IMR-90 (cell line): ENCODE measurements around the gene SPAG5. TPM values are rescaled to one million over a fixed set of nuclear protein-coding genes. Genes with fewer than 3 reads are reported as not detected.
A peak's percentile ranks its signal among the peaks of the same experiment; 100 is the strongest.

Experiments
- ATAC-seq: fragments of 200-7000 bp; cut with Tn5 transposase; 2 replicates; pipeline ENCODE4 v1.9.1; 2020; ENCODE audit warnings: low read depth, mild to moderate bottlenecking, moderate library complexity
- BruUV-seq: library from RNA; stranded (reverse); fragments of 400-500 nt; replicated peaks from 2 replicates; lab custom pipeline; 2021; lab: Mats Ljungman, UMichigan
- CTCF ChIA-PET: fragments of 300-600 bp; formaldehyde crosslinking; extraction: SDS; loops from one replicate; lab custom pipeline; 2021; ENCODE audit warnings: antibody characterized with exemption; lab: Yijun Ruan, JAX
- POLR2A ChIA-PET: fragments of 300-600 bp; sonication (Branson Sonifier 250); formaldehyde crosslinking; loops from one replicate; lab custom pipeline; 2022; ENCODE audit warnings: antibody characterized with exemption; ENCODE audit not compliant: unreplicated experiment; lab: Charles Lee
- DNase-seq: peaks from one replicate; pipeline ENCODE4 v3.0.0; 2013
- H2AFZ ChIP-seq: replicated peaks from 2 replicates; pipeline ENCODE3; 2013; ENCODE audit warnings: low read length, mild to moderate bottlenecking; ENCODE audit not compliant: poor library complexity
- H2AK5ac ChIP-seq: 2 replicates; pipeline ENCODE4 v1.6.1; 2013; ENCODE audit warnings: low read depth, low read length, inconsistent platforms
- H2AK9ac ChIP-seq: replicated peaks from 2 replicates; pipeline ENCODE3; 2013; ENCODE audit warnings: mild to moderate bottlenecking, low read depth, low read length, moderate library complexity; ENCODE audit not compliant: poor library complexity
- H2BK120ac ChIP-seq: 2 replicates; pipeline ENCODE4 v1.6.1; 2013; ENCODE audit warnings: low read depth, low read length, inconsistent platforms
- H2BK15ac ChIP-seq: 3 replicates; pipeline ENCODE4 v1.6.1; 2013; ENCODE audit warnings: low read depth, low read length, inconsistent platforms
- H2BK20ac ChIP-seq: 2 replicates; pipeline ENCODE4 v1.6.1; 2013; ENCODE audit warnings: low read depth, mild to moderate bottlenecking, inconsistent platforms, low read length, moderate library complexity
- H2BK5ac ChIP-seq: 2 replicates; pipeline ENCODE4 v1.6.1; 2013; ENCODE audit warnings: mild to moderate bottlenecking, low read depth, low read length, inconsistent platforms; ENCODE audit not compliant: poor library complexity, severe bottlenecking
- H3K14ac ChIP-seq: replicated peaks from 2 replicates; pipeline ENCODE4 v1.6.1; 2013; ENCODE audit warnings: low read depth, low read length, inconsistent platforms
- H3K18ac ChIP-seq: 2 replicates; pipeline ENCODE4 v1.6.1; 2013; ENCODE audit warnings: low read depth, low read length, control low read depth
- H3K23ac ChIP-seq: 2 replicates; pipeline ENCODE4 v1.6.1; 2013; ENCODE audit warnings: low read depth, low read length, inconsistent platforms
- H3K27ac ChIP-seq: 2 replicates; pipeline ENCODE4 v1.5.1; 2013; ENCODE audit warnings: mild to moderate bottlenecking, control low read depth, low read length; ENCODE audit not compliant: insufficient read depth
- H3K27me3 ChIP-seq: 2 replicates; pipeline ENCODE4 v1.6.1; 2013; ENCODE audit warnings: low read length; ENCODE audit not compliant: control insufficient read depth, insufficient read depth
- H3K36me3 ChIP-seq: 2 replicates; pipeline ENCODE4 v1.6.1; 2013; ENCODE audit warnings: low read length, mixed read lengths; ENCODE audit not compliant: control insufficient read depth, insufficient read depth
- H3K4ac ChIP-seq: 2 replicates; pipeline ENCODE4 v1.6.1; 2013; ENCODE audit warnings: low read depth, low read length, inconsistent platforms
- H3K4me1 ChIP-seq: 2 replicates; pipeline ENCODE4 v1.6.1; 2013; ENCODE audit warnings: low read length, mixed read lengths; ENCODE audit not compliant: control insufficient read depth, insufficient read depth
- H3K4me2 ChIP-seq: 2 replicates; pipeline ENCODE4 v1.6.1; 2013; ENCODE audit warnings: low read depth, mild to moderate bottlenecking, control low read depth, low read length, moderate library complexity
- H3K4me3 ChIP-seq: 2 replicates; pipeline ENCODE4 v1.5.1; 2013; ENCODE audit warnings: low read depth, mild to moderate bottlenecking, control low read depth, low read length, moderate library complexity; ENCODE audit not compliant: insufficient read depth
- H3K56ac ChIP-seq: 2 replicates; pipeline ENCODE4 v1.6.1; 2013; ENCODE audit warnings: low read length, inconsistent platforms; ENCODE audit not compliant: insufficient read depth; ENCODE audit errors: extremely low read depth
- H3K79me1 ChIP-seq, 2 experiments: 2 replicates each; pipeline ENCODE4 v1.6.1; 2013; ENCODE audit warnings: low read length in 2 of 2, inconsistent platforms in 1 of 2, low read depth in 1 of 2
- H3K9ac ChIP-seq: 2 replicates; pipeline ENCODE4 v1.6.1; 2013; ENCODE audit warnings: low read depth, low read length, control low read depth
- H3K9me1 ChIP-seq: 2 replicates; pipeline ENCODE4 v1.6.1; 2013; ENCODE audit warnings: low read length, inconsistent platforms; ENCODE audit not compliant: insufficient read depth
- H3K9me3 ChIP-seq: 2 replicates; pipeline ENCODE4 v1.6.1; 2013; ENCODE audit warnings: low read length; ENCODE audit not compliant: control insufficient read depth, insufficient read depth
- H4K20me1 ChIP-seq: 2 replicates; pipeline ENCODE4 v1.6.1; 2013; ENCODE audit warnings: low read length, inconsistent platforms; ENCODE audit not compliant: insufficient read depth
- H4K5ac ChIP-seq: 2 replicates; pipeline ENCODE4 v1.6.1; 2013; ENCODE audit warnings: mild to moderate bottlenecking, low read depth, low read length, control low read depth
- H4K8ac ChIP-seq, 2 experiments: 2 replicates each; pipeline ENCODE4 v1.6.1; 2013; ENCODE audit warnings: low read depth in 2 of 2, low read length in 2 of 2, control low read depth in 1 of 2, inconsistent platforms in 1 of 2
- H4K91ac ChIP-seq: 2 replicates; pipeline ENCODE4 v1.6.1; 2013; ENCODE audit warnings: low read depth, low read length, inconsistent platforms; ENCODE audit not compliant: insufficient read depth
- CTCF ChIP-seq: conservative IDR thresholded peaks from 2 replicates; pipeline ENCODE4 v1.5.1; 2012; ENCODE audit warnings: mild to moderate bottlenecking, low read depth, low read length, improper control_type of control experiment
- FOS ChIP-seq: fragments of 150-350 bp; IDR thresholded peaks from 2 replicates; pipeline ENCODE4 v1.6.1; 2016; ENCODE audit warnings: low read depth, low read length
- NFE2L2 ChIP-seq: fragments of 150-350 bp; IDR thresholded peaks from 2 replicates; pipeline ENCODE4 v1.6.1; 2016; ENCODE audit warnings: low read depth, mild to moderate bottlenecking, low read length
- RAD21 ChIP-seq: IDR thresholded peaks from 2 replicates; pipeline ENCODE4 v1.6.1; 2012; ENCODE audit warnings: low read length, improper control_type of control experiment
- RCOR1 ChIP-seq: IDR thresholded peaks from 2 replicates; pipeline ENCODE4 v1.6.1; 2012; ENCODE audit warnings: mild to moderate bottlenecking, low read length, improper control_type of control experiment; ENCODE audit not compliant: insufficient replicate concordance
- SMC3 ChIP-seq: fragments of 150-350 bp; IDR thresholded peaks from 2 replicates; pipeline ENCODE4 v1.6.1; 2016; ENCODE audit warnings: low read depth, mild to moderate bottlenecking, antibody characterized with exemption, low read length, moderate library complexity
- WGBS, 2 experiments: methylation state at CpG; one replicate each; pipeline versions ENCODE4 v1.1.5 to v1.1.7; 2013; ENCODE audit warnings: missing lambda C conversion rate in 2 of 2; ENCODE audit not compliant: insufficient read length in 1 of 2; ENCODE audit errors: extremely low coverage in 2 of 2; 5-methylcytosine and 5-hydroxymethylcytosine counted together
- dilution Hi-C: fragments of 300-500 bp; cut with HindIII; formaldehyde crosslinking; loops from one replicate; pipeline ENCODE4 v1.14.3; 2018; ENCODE audit warnings: low sequenced_read_pairs; ENCODE audit not compliant: unreplicated experiment
- in situ Hi-C: fragments of 300-500 bp; cut with MboI; formaldehyde crosslinking; loops from 3 replicates; pipeline ENCODE4 v1.14.3; 2019; ENCODE audit warnings: low sequenced_read_pairs, inconsistent platforms, mixed read lengths
- intact Hi-C: fragments of 100-400 bp; cut with micrococcal nuclease; formaldehyde crosslinking; loops from 2 replicates; pipeline ENCODE4 v1.10.0; 2022
- polyA plus RNA-seq, 3 experiments: library from polyadenylated mRNA; depleted of rRNA; stranded (reverse); fragments of >200 nt; gene quantifications; 2 replicates each; pipeline ENCODE4 v1.2.3, GENCODE V29; 2012; ENCODE audit warnings: low replicate concordance in 1 of 3
- total RNA-seq: library from RNA; depleted of rRNA; stranded (reverse); fragments of >200 nt; gene quantifications from 2 replicates; pipeline ENCODE4 v1.2.3, GENCODE V29; 2012

Gene SPAG5
- total and polyA plus RNA-seq, 2 of the 4 experiments (the other 2 are of a cell fraction): 40.3 to 60.8 TPM

GRCh38 chr17:28548417-28549130 lies 50.3 kb downstream of the SPAG5 start (continued):
- TF ChIP-seq RCOR1: no peak

- in situ Hi-C loops: no loop called here
Observed at GRCh38 chr17:28547623-28548416, 51.0 kb downstream of the SPAG5 start.

More at GRCh38 chr17:28547623-28548416, 51.0 kb downstream of the SPAG5 start:
- H3K4me3 ChIP-seq: no peak overlapping the region
- no peak overlapping the region for H2BK15ac ChIP-seq
- no peaks in the 10 kb centered on the region for H3K27me3 ChIP-seq
- peak overlapping the region; percentile 51 for H2AFZ ChIP-seq
- H3K4me2 ChIP-seq: no peak overlapping the region
- no peak overlapping the region for H3K4ac ChIP-seq
- POLR2A ChIA-PET: no interaction called here
- dilution Hi-C loops (no loop called here), intact Hi-C loops (loop anchor here (10.0 kb wide), 1 partner anchor 143 kb away; the partner anchor contains the start of gene SLC46A1)
- H4K20me1 ChIP-seq: peaks cover 13% of the 10 kb centered on the region
- H4K5ac ChIP-seq: no peak overlapping the region
- CTCF ChIA-PET: interaction anchor here (0.7 to 1.2 kb wide), 3 partner anchors 41 to 62 kb away, joined by 3 read pairs; no protein-coding TSS in a partner anchor
- peaks cover 6% of the 10 kb centered on the region for H3K4me1 ChIP-seq
- no peak overlapping the region for H4K8ac ChIP-seq
- peaks cover 8% of the 10 kb centered on the region; the same call in 1 of the 2 replicates for H3K36me3 ChIP-seq
- H3K9ac ChIP-seq: no peak overlapping the region
- no peak overlapping the region for H3K27ac ChIP-seq
- peak; percentile 65 for ATAC-seq
- no peak overlapping the region for H2BK20ac ChIP-seq
- no peak overlapping the region for H3K23ac ChIP-seq
- DNase-seq: peak; percentile 50
- H4K91ac ChIP-seq: no peak overlapping the region
- no peak overlapping the region for H3K18ac ChIP-seq
- H2AK9ac ChIP-seq: peak overlapping the region; percentile 5
- no peak overlapping the region for H3K56ac ChIP-seq
- no peak overlapping the region for H2BK120ac ChIP-seq
- peaks cover 7% of the 10 kb centered on the region; the same call in 1 of the 2 replicates for H3K9me1 ChIP-seq
- no TSS peak for BruUV-seq
- H2AK5ac ChIP-seq: no peak overlapping the region
- peaks cover 14 to 27% of the 10 kb centered on the region in 2 experiments for H3K79me1 ChIP-seq
- TF ChIP-seq FOS (no peak), CTCF (peak; percentile 80), RAD21 (peak; percentile 52), SMC3 (peak; percentile 53), NFE2L2 (no peak)
- no peak overlapping the region for H3K14ac ChIP-seq
- WGBS, 2 experiments: 91% methylated on average over 13 of the region's 26 CpGs; no CpG with 5 or more reads in 1 of the 2 experiments
- no peak overlapping the region for H2BK5ac ChIP-seq
- no peaks in the 10 kb centered on the region for H3K9me3 ChIP-seq
